ENCODE measurements around the gene ERV3-1.
A peak's percentile ranks its signal among the peaks of the same experiment; 100 is the strongest.
"Not testable (repeated sequence)": the region's sequence is repeated elsewhere in the genome, so short reads cannot be mapped to it uniquely, and the experiment has no call there.

The ERV3-1 gene

DNA sequence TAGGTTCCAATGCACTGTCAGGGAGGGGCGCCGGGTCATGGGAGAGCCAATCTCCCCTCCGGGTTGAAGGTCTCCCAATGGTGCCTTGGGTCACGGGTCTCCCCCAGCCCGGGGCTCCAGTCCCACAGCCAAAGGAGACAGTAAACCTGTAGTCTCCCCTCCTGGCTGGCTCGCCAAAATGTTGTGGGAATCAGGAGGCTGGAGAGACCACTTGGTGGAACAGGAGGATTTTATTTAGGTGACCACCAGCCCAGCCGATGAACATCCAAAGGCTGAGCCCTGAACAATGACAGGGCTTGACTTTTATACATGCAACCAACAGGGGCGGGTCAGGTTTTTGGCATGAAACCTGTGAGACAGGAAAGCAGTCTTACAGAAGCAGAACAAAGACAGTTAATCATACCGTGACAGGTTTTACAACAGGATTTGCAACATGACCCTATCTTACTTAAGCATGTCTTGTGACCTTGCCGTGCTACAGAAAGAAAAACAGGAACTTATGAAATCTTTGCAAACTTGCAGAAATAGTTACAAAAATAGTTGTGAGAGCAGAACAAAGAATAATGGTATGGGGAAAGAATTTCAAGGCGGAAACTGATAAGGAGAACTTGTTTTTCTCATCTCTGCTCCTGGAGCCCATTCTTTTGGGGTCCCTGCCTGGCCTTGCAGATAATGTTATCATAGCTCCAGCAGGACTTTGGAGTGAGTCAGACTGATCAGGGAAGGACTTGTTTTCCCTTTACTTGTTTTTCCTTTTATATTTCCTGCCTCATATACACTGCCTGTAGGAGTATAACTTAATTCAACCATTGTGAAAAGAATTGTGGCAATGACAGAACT is 7.1 kb downstream of the ERV3-1 start:
- no peak for DNase-seq

DNA sequence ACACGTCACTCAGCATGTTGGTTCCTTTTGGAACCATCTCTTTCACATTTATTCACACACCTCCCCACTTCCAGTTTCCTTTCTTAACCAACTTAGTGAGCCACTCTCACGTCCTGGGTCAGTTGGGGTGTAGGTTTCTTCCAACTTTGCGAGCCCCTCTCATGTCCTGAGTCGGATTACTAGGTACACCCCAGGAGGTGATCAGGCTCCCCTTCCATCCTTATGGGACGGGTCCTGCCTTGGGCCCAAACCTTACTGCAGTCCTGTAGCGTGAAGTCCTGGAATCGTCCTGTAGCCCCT is 7.7 kb downstream of the ERV3-1 start:
- no peak for DNase-seq

- no peak for DNase-seq
Observed at GRCh38 chr7:64997927-64998391, 8.5 kb downstream of the ERV3-1 start.

GRCh38 chr7:64997164-64997908 is 9.2 kb downstream of the ERV3-1 start:
- no peak for DNase-seq

- no peak for DNase-seq
Observed at GRCh38 chr7:64996305-64996704, 10.2 kb downstream of the ERV3-1 start.

GRCh38 chr7:64993901-64994300 is 12.6 kb downstream of the ERV3-1 start:
- no peak for DNase-seq

DNA sequence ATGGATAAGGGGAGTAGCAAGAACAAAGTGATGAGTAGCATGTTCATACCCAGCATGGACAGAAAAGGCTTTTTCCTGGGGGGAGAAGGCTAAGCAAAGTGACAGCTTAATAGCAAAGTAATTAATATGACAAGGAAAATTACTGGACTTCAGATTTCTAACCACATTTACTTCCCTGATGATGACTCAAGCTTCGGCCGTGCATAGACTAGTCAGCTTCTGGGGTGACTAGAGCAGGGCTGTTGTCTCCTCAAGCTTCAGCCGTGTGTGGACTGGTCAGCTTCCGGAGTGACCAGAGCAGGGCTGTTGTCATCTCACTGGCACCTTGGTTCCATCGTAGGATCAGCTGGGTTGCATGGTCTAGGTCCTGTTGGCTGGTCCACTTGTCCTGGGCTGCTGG is 13.5 kb downstream of the ERV3-1 start:
- DNase-seq: no peak

DNA sequence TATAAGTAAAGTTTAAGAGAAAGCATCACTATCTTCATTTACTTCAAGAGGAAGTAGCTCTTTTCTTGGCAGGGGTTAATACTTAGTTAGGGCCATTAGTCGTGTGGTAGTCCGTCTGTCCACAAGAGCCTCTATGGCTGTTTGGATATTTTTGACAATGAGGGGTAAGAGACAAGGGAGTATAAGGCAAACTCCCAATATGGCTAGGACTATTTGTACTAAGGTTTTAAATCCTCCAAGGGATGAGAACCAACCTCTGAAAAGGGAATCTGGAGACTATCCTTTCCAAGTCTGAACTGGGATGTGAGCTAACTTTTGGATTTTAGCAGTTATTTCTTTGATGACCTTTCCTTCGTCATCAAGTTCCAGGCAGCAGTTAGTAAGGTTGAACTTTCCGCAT is 15.6 kb downstream of the ERV3-1 start, which contains the start of gene ZNF117:
ZNF117 (minus strand) TSS at position 101 of the 400 bp plus-strand sequence.
- DNase-seq: no peak

GRCh38 chr7:64990216-64990615 is 16.3 kb downstream of the ERV3-1 start:
- no peak for DNase-seq

- DNase-seq: no peak
Observed at GRCh38 chr7:64978497-64979203, 27.8 kb downstream of the ERV3-1 start.

DNA sequence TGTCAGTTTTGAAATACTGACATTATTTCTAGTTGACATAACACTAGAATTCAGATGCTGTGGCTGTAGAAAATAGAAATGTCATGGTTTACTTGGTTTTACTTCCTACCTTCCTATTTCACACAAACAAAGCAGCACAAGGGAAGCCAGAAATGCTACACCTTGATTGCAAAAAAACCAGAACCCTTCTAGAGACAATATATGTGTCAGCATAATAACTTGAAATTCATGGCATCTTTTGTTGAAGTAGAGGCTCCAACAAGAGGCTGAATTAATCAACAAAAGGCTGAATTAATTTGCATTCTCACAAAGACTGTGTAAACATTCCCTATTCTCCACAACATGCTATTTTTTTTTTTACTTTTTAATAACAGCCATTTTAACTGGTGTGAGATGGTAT is 40.9 kb downstream of the ERV3-1 start:
- DNase-seq: no peak

DNA sequence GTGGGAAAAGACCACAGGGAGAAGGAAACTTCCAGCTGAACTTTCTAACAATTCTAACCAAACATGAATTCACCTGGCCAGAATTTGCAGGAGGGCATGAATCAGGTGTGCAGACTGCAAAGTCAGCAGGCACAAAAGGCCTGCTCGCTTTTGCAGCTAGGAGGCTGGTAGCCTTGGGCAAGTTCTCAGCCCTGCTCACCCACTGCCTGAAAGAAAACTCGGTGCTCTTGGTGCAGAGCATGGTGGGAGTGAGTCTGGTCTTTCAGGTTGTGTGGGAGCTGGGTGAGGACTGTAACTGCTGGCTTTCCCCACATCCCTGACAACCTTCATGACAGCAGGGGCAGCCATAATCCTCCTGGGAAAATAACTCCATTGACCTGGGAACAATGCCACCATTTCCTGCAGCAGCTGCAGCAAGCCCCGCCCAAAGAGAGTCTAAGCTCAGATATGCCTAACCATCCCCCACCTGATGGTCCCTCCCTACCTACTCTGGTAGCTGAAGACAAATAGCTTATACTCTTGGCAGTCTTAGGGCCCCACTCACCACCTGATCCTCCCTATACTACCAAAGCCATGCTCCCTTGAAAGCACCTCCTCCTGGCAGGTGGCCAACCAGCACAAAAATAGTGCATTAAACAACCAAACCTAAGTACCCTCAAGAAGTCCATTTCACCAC is 47.3 kb downstream of the ERV3-1 start:
- no peak for DNase-seq

GRCh38 chr7:64951250-64951848 is 55.1 kb downstream of the ERV3-1 start:
- peak; percentile 61 for DNase-seq

DNA sequence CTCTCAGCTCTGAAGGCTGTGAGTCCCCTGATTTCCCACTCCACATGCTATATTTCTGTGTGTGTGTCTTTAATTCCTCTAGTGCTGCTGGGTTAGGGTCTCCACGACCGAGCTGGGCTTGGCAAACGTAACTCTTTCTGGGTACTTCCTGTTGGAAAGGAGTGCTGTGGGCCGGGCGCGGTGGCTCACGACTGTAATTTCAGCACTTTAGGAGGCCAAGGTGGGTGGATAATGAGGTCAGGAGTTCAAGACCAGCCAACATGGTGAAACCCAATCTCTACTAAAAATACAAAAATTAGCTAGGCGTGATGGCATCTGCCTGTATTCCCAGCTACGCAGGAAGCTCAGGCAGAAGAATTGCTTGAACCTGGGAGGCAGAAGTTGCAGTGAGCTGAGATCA is 55.8 kb downstream of the ERV3-1 start:
- DNase-seq: not testable (repeated sequence)

GRCh38 chr7:64948774-64949173 is 57.7 kb downstream of the ERV3-1 start:
- DNase-seq: not testable (repeated sequence)

DNA sequence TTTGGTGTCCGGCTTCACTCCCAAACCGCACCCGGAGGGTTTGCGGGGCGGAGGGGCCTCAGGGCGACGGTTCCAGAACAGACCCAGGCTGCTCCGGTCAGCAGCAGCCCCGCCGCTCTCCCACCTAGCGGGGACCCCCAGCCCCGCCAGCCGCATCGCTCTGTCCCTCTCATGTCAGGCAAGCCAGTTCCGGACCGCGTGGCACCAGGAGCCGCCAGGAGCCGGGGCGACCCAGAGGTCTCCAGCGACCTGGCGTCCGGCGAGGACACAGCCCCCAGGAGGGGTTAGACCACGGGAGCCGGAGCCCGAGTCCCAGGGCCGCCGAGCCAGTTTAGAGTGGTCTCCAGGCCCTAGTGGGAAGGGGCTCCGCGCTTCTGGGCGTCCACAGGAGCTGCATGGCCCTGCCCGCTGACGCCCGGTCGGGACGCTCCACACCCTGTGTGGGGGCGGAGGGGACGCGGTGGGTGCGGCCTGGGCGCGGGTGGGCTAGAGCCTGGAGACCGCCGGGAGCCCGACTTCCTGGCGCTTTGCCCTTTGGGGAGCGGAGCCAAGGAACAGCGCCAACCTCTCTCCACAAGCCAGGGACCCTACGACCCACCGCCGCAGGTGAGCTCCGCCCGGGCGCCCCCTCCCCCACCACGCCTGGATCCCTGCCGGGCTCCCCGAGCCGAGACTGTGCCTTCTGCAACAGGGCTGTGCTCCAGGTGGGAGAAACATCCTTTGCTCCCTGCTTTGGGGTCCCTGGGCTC is 59.1 kb downstream of the ERV3-1 start:
- DNase-seq: no peak

GRCh38 chr7:64946772-64947171 is 59.7 kb downstream of the ERV3-1 start:
- DNase-seq: no peak

- no peak for DNase-seq
Observed at GRCh38 chr7:64945503-64946175, 60.8 kb downstream of the ERV3-1 start.

GRCh38 chr7:64944667-64945502 is 61.6 kb downstream of the ERV3-1 start:
- not testable (repeated sequence) for DNase-seq
